HG02763 (cell line): ENCODE data around the gene EXPH5.

Source experiments
- ATAC-seq: cut with Tn5 transposase; IDR thresholded peaks from one replicate; pipeline ENCODE4 v1.9.1; 2021; ENCODE audit warnings: mild to moderate bottlenecking, moderate library complexity; ENCODE audit not compliant: unreplicated experiment

Gene EXPH5

GRCh38 chr11:108486331-108486730 is 107.2 kb downstream of the EXPH5 start:
- ATAC-seq = no peak

- ATAC-seq = no peak
Observed at GRCh38 chr11:108483163-108483562, 110.4 kb downstream of the EXPH5 start.

GRCh38 chr11:108474664-108475463 is 118.7 kb downstream of the EXPH5 start:
- no peak for ATAC-seq

GRCh38 chr11:108472681-108473080 is 120.9 kb downstream of the EXPH5 start:
- ATAC-seq = no peak

- no peak for ATAC-seq
Observed at GRCh38 chr11:108468478-108468864, 125.1 kb downstream of the EXPH5 start.

- ATAC-seq = peak; percentile 99
Observed at GRCh38 chr11:108467091-108467823, 126.3 kb downstream of the EXPH5 start, which contains the start of gene C11orf65. TSS of gene C11orf65 (minus strand) at chr11:108467529. CDS start at chr11:108461559, 5,970 bp downstream.

- ATAC-seq = no peak
Observed at GRCh38 chr11:108466405-108466804, 127.2 kb downstream of the EXPH5 start.
